GM18517 (cell line): ENCODE measurements around the gene MICOS13.

Source experiments
- ATAC-seq: cut with Tn5 transposase; IDR thresholded peaks from one replicate; pipeline ENCODE4 v1.9.1; 2021; ENCODE audit warnings: mild to moderate bottlenecking, moderate library complexity; ENCODE audit not compliant: unreplicated experiment

MICOS13 gene

DNA sequence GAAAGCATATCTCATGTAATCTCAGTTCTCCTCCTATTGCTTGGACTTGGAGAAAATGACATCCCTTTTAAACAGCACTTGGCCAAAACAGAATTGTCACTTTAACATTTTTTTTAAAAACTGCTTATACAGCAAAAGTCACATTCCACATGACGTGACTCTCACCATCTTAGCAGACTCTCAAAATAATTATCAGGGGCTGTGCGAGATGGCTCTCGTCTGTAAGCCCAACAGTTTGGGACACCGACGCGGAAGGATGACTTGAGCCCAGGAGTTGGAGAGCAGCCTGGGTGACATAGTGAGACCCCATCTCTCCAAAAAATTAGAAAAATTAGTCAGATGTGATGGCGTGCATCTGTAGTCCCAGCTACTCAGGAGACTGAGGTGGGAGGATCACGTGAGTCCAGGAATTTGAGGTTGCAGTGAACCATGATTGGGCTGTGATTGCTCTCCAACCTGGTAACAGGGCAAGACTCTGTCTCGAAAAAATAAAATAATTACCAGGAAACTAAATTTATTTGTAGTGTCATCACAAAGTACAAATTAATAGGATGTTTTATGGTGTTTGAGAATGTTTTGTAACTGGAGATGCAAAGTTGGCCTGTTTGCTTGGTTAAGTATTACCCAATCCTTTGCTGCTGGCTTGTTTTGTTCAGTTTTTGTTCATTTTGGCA is 48.6 kb downstream of the MICOS13 start:
- no peak for ATAC-seq

DNA sequence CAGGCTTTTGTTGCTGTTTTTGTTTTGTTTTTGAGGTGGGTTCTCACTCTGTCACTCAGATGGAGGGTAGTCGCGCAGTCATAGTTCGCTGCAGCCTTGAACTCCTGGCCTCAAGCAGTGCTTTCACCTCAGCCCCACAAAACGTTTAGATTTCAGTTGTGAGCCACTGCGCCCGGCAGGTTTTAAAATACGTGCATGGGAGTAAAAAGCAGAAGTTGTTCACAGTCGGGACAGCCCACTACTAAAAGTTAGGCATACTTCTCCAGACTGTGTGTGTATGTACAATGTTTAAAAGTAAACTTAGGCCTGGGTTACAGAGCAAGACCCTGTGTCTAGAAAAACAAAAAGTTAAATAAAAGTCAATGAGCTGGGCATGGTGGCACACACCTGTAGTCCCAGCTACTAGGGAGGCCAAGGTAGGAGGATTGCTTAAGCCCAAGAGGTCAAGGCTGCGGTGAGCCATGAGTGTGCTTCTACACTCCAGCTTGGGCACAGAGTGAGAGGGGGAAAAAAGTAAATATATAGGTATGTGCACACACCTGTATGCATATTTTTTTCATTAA is 51.3 kb downstream of the MICOS13 start:
- no peak for ATAC-seq

DNA sequence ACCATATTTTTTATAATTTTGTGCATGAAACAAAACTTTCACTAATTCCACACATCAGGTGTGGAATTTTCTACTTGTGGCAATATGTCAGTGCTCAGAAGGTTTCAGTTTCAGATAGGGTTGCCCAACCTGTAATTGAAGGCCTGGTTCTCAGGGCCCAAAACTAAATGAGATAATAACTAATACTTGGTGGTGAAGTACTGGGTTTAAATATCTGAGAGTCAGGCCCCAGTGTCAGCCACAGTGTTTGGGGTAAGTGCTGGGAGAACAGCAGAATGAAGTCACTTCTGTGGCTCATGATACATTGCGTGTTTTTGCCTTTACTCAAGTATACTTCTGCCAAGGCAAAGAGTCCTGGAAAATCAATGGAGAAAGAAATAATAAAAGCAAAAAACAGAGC is 51.9 kb downstream of the MICOS13 start:
- no peak for ATAC-seq
